PC-3 (cell line): ENCODE results near the gene APBB2.

Source experiments
- EZH2 ChIP-seq: fragments of 300-600 bp; sonication (generic); IDR thresholded peaks from one replicate; pipeline ENCODE4 v1.6.1; 2017; ENCODE audit warnings: antibody characterized with exemption, mild to moderate bottlenecking, low read length; ENCODE audit not compliant: unreplicated experiment
- EZH2phosphoT487 ChIP-seq: fragments of 300-600 bp; sonication (generic); IDR thresholded peaks from 2 replicates; pipeline ENCODE4 v1.6.1; 2018; ENCODE audit warnings: mild to moderate bottlenecking, antibody characterized with exemption, low read length, borderline replicate concordance
- TF ChIP-seq, protein P1 (sequence below): fragments of 300-600 bp; sonication (generic); conservative IDR thresholded peaks from 2 replicates; pipeline ENCODE4 v1.5.1; 2017; ENCODE audit warnings: antibody characterized with exemption, low read depth, mild to moderate bottlenecking, low read length

DNA sequence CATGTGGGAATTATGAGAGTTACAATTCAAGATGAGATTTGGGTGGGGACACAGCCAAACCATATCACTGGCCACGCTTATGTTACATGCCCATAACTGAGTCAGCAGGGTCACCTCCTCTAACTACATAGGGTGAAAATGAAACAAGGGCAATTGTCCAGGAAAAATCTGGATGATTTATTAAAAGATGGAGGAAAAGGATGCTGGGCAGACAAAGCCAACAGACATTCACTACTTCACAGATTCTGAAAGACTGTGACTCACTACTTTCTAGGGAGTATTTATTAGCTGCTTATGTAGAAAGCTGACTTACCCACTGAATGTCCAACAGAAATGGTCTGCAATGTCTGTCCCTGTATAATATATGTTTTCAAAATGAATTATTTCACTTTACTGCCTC is 72.4 kb downstream of the APBB2 start:
- TF ChIP-seq, protein P1, sequence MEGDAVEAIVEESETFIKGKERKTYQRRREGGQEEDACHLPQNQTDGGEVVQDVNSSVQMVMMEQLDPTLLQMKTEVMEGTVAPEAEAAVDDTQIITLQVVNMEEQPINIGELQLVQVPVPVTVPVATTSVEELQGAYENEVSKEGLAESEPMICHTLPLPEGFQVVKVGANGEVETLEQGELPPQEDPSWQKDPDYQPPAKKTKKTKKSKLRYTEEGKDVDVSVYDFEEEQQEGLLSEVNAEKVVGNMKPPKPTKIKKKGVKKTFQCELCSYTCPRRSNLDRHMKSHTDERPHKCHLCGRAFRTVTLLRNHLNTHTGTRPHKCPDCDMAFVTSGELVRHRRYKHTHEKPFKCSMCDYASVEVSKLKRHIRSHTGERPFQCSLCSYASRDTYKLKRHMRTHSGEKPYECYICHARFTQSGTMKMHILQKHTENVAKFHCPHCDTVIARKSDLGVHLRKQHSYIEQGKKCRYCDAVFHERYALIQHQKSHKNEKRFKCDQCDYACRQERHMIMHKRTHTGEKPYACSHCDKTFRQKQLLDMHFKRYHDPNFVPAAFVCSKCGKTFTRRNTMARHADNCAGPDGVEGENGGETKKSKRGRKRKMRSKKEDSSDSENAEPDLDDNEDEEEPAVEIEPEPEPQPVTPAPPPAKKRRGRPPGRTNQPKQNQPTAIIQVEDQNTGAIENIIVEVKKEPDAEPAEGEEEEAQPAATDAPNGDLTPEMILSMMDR: no peak
- TF ChIP-seq EZH2 (no peak), EZH2phosphoT487 (no peak)
